ENCODE measurements around the gene CCDC170.
A peak's percentile ranks its signal among the peaks of the same experiment; 100 is the strongest.
"Not testable (repeated sequence)": the region's sequence is repeated elsewhere in the genome, so short reads cannot be mapped to it uniquely, and the experiment has no call there.

The CCDC170 gene

GRCh38 chr6:151544453-151544852, 50.6 kb downstream of the CCDC170 start:
- Histone ChIP-seq H3K4me3 (ENCODE audit: low read depth, low read length, poor library complexity, severe bottlenecking) (no peak overlapping the region), H3K9me3 (ENCODE audit: low read length) (peaks cover 4% of the 10 kb centered on the region; the same call in 1 of the 2 replicates), H3K4me1 (ENCODE audit: insufficient read depth, low read length, severe bottlenecking) (no peaks in the 10 kb centered on the region), H3K9ac (ENCODE audit: low read length) (no peak overlapping the region), H2AFZ (ENCODE audit: low read length) (no peak overlapping the region), H3K79me2 (ENCODE audit: insufficient read depth, low read length) (no peaks in the 10 kb centered on the region), H3K27me3 (ENCODE audit: insufficient read depth, low read length) (no peaks in the 10 kb centered on the region), H3K4me2 (ENCODE audit: low read length) (no peak overlapping the region), H3K27ac (ENCODE audit: low read depth, low read length, poor library complexity, severe bottlenecking) (no peak overlapping the region), H3F3A (ENCODE audit: insufficient read depth, low read length) (no peaks in the 10 kb centered on the region), H4K20me1 (ENCODE audit: insufficient read depth, low read length) (no peaks in the 10 kb centered on the region), H3K36me3 (ENCODE audit: insufficient read depth, low read length) (no peaks in the 10 kb centered on the region), H3K9me2 (ENCODE audit: low read depth, low read length) (no peaks in the 10 kb centered on the region)
- no peak for TF ChIP-seq EZH2 (IDR thresholded peaks at IDR 0.05; ENCODE audit: borderline replicate concordance, low read length)
- TF ChIP-seq CTCF (IDR thresholded peaks at IDR 0.05; ENCODE audit: low read length) = no peak

- H4K20me1 ChIP-seq (ENCODE audit: insufficient read depth, low read length) = not testable (repeated sequence)
Observed at GRCh38 chr6:151544884-151545283, 51.1 kb downstream of the CCDC170 start.

GRCh38 chr6:151546941-151547659, 53.3 kb downstream of the CCDC170 start:
- Histone ChIP-seq H3K79me2 (ENCODE audit: insufficient read depth, low read length) (no peaks in the 10 kb centered on the region), H3K9ac (ENCODE audit: low read length) (no peak overlapping the region), H3K4me3 (ENCODE audit: low read depth, low read length, poor library complexity, severe bottlenecking) (no peak overlapping the region), H3K27ac (ENCODE audit: low read depth, low read length, poor library complexity, severe bottlenecking) (no peak overlapping the region), H3K36me3 (ENCODE audit: insufficient read depth, low read length) (no peaks in the 10 kb centered on the region), H3K4me2 (ENCODE audit: low read length) (no peak overlapping the region), H4K20me1 (ENCODE audit: insufficient read depth, low read length) (no peaks in the 10 kb centered on the region), H3K9me3 (ENCODE audit: low read length) (no peaks in the 10 kb centered on the region), H3F3A (ENCODE audit: insufficient read depth, low read length) (no peaks in the 10 kb centered on the region), H2AFZ (ENCODE audit: low read length) (no peak overlapping the region), H3K9me2 (ENCODE audit: low read depth, low read length) (no peaks in the 10 kb centered on the region), H3K27me3 (ENCODE audit: insufficient read depth, low read length) (no peaks in the 10 kb centered on the region), H3K4me1 (ENCODE audit: insufficient read depth, low read length, severe bottlenecking) (no peaks in the 10 kb centered on the region)
- TF ChIP-seq EZH2 (IDR thresholded peaks at IDR 0.05; ENCODE audit: borderline replicate concordance, low read length) = no peak
- peak; percentile 44; the same call in 1 of the 2 replicates for TF ChIP-seq CTCF (IDR thresholded peaks at IDR 0.05; ENCODE audit: low read length)

More at GRCh38 chr6:151544884-151545283, 51.1 kb downstream of the CCDC170 start:
- H3K4me1 ChIP-seq (ENCODE audit: insufficient read depth, low read length, severe bottlenecking); H3K9me2 ChIP-seq (ENCODE audit: low read depth, low read length); H3K36me3 ChIP-seq (ENCODE audit: insufficient read depth, low read length); H3K79me2 ChIP-seq (ENCODE audit: insufficient read depth, low read length); H3K4me3 ChIP-seq (ENCODE audit: low read depth, low read length, poor library complexity, severe bottlenecking); H3K9ac ChIP-seq (ENCODE audit: low read length); H2AFZ ChIP-seq (ENCODE audit: low read length); H3K27me3 ChIP-seq (ENCODE audit: insufficient read depth, low read length); H3K9me3 ChIP-seq (ENCODE audit: low read length); H3K4me2 ChIP-seq (ENCODE audit: low read length); H3F3A ChIP-seq (ENCODE audit: insufficient read depth, low read length); H3K27ac ChIP-seq (ENCODE audit: low read depth, low read length, poor library complexity, severe bottlenecking): not testable (repeated sequence)

- no peaks in the 10 kb centered on the region for H3K79me2 ChIP-seq (ENCODE audit: insufficient read depth, low read length)
- TF ChIP-seq CTCF (IDR thresholded peaks at IDR 0.05; ENCODE audit: low read length) (no peak), EZH2 (IDR thresholded peaks at IDR 0.05; ENCODE audit: borderline replicate concordance, low read length) (no peak)
- H3K4me2 ChIP-seq (ENCODE audit: low read length) = no peak overlapping the region
- H3K27me3 ChIP-seq (ENCODE audit: insufficient read depth, low read length) = no peaks in the 10 kb centered on the region
- H3F3A ChIP-seq (ENCODE audit: insufficient read depth, low read length) = no peaks in the 10 kb centered on the region
- H3K4me1 ChIP-seq (ENCODE audit: insufficient read depth, low read length, severe bottlenecking) = no peaks in the 10 kb centered on the region
- no peak overlapping the region for H3K9ac ChIP-seq (ENCODE audit: low read length)
- no peak overlapping the region for H3K27ac ChIP-seq (ENCODE audit: low read depth, low read length, poor library complexity, severe bottlenecking)
- H3K9me3 ChIP-seq (ENCODE audit: low read length) = no peaks in the 10 kb centered on the region
- no peak overlapping the region for H3K4me3 ChIP-seq (ENCODE audit: low read depth, low read length, poor library complexity, severe bottlenecking)
- no peaks in the 10 kb centered on the region for H3K9me2 ChIP-seq (ENCODE audit: low read depth, low read length)
- H2AFZ ChIP-seq (ENCODE audit: low read length) = no peak overlapping the region
- H3K36me3 ChIP-seq (ENCODE audit: insufficient read depth, low read length) = no peaks in the 10 kb centered on the region
- H4K20me1 ChIP-seq (ENCODE audit: insufficient read depth, low read length) = no peaks in the 10 kb centered on the region
Observed at GRCh38 chr6:151548201-151548600, 54.4 kb downstream of the CCDC170 start.
